ENCODE data around the gene TMEM269. TPM values are rescaled to one million over a fixed set of nuclear protein-coding genes. Genes with fewer than 3 reads are reported as not detected.

TMEM269 gene
- total and polyA plus RNA-seq, 10 of the 15 experiments (the other 5 are each of a cell fraction or from before 2014, with no cell fraction given) = 0.02 to 0.26 (median 0.06) TPM; not detected in 2

- SMC1A ChIA-PET (ENCODE audit: uncharacterized antibody, unreplicated experiment) = interaction anchor here (0.7 kb wide), 1 partner anchor 1154 kb away, joined by 3 read pairs; no protein-coding TSS in a partner anchor
- H3K27ac ChIP-seq (ENCODE audit: control insufficient read depth, insufficient read depth) = no peak overlapping the region
- no peaks in the 10 kb centered on the region for H3K79me2 ChIP-seq (ENCODE audit: control insufficient read depth, insufficient read depth, low read length)
- DNase-seq (ENCODE audit: low read depth, low spot score) (no peak), FAIRE-seq (no peak), ATAC-seq (no peak)
- BruUV-seq (replicated peaks) = no TSS peak
- H3K4me2 ChIP-seq (ENCODE audit: control insufficient read depth, insufficient read depth) = no peak overlapping the region
- H3K36me3 ChIP-seq (ENCODE audit: control insufficient read depth in 2 of 2, insufficient read depth in 2 of 2, low read length in 1 of 2) = no peaks in the 10 kb centered on the region
- no peaks in the 10 kb centered on the region for H3K27me3 ChIP-seq (replicated peaks in 1 of 2; ENCODE audit: control insufficient read depth in 2 of 2, insufficient read depth in 2 of 2, low read length in 1 of 2)
- H3K9ac ChIP-seq (ENCODE audit: control insufficient read depth, insufficient read depth, low read length) = no peak overlapping the region
- no peak overlapping the region for H2AFZ ChIP-seq (ENCODE audit: control insufficient read depth, low read depth, low read length)
- CTCF ChIA-PET = no interaction called here
- no peaks in the 10 kb centered on the region for H4K20me1 ChIP-seq (ENCODE audit: control insufficient read depth, insufficient read depth)
- 55% methylated on average over 3 of the region's 3 CpGs for WGBS (ENCODE audit: insufficient coverage, insufficient replicate concordance, low lambda C conversion rate, missing lambda C conversion rate)
- in situ Hi-C loops (cut with MboI) = no loop called here
- POLR2A ChIA-PET = no interaction called here
- intact Hi-C loops (cut with micrococcal nuclease; ENCODE audit: unreplicated experiment) = no loop called here
- H3K9me3 ChIP-seq (replicated peaks; ENCODE audit: control insufficient read depth, insufficient read depth, low read length) = no peaks in the 10 kb centered on the region
- H3K4me3 ChIP-seq = no peak overlapping the region
- H3K4me1 ChIP-seq (ENCODE audit: control insufficient read depth, insufficient read depth, low read length) = no peaks in the 10 kb centered on the region
- RAD21 ChIA-PET (ENCODE audit: unreplicated experiment) = no interaction called here
- TF ChIP-seq NR2C1 (IDR thresholded peaks at IDR 0.05) (no peak), NKRF (conservative IDR thresholded peaks at IDR 0.05) (no peak), PAX5 (IDR thresholded peaks at IDR 0.05; ENCODE audit: borderline replicate concordance, low read depth, low read length) (no peak), E2F8 (IDR thresholded peaks at IDR 0.05; ENCODE audit: low read depth, partially characterized antibody) (no peak), IRF3 (IDR thresholded peaks at IDR 0.05) (no peak), SRF (IDR thresholded peaks at IDR 0.05; ENCODE audit: low read depth in 2 of 2, low read length in 2 of 2) (no peak), CHD1 (IDR thresholded peaks at IDR 0.05; ENCODE audit: low read depth, low read length) (no peak), CUX1 (IDR thresholded peaks at IDR 0.05; ENCODE audit: insufficient replicate concordance, low read depth, low read length) (no peak), SREBF2 (IDR thresholded peaks at IDR 0.05; ENCODE audit: low read length) (no peak), POU2F2 (IDR thresholded peaks at IDR 0.05; ENCODE audit: borderline replicate concordance, low read depth, low read length) (no peak), CEBPB (IDR thresholded peaks at IDR 0.05; ENCODE audit: borderline replicate concordance in 1 of 2, low read depth in 2 of 2, low read length in 2 of 2) (no peak), HDAC6 (IDR thresholded peaks at IDR 0.05; ENCODE audit: unreplicated experiment) (no peak), SMC3 (IDR thresholded peaks at IDR 0.05; ENCODE audit: borderline replicate concordance, low read length) (no peak), TCF7 (IDR thresholded peaks at IDR 0.05; ENCODE audit: borderline replicate concordance) (no peak)
Observed at GRCh38 chr1:42797414-42797813, 12.6 kb downstream of the TMEM269 start.

Data from GM12878 (cell line).